GM12801 (cell line): ENCODE data around the gene NUP54.

Source experiments
- TF ChIP-seq, protein P1 (sequence below): IDR thresholded peaks from one replicate; pipeline ENCODE4 v1.5.1; 2011; ENCODE audit warnings: control low read depth; ENCODE audit not compliant: insufficient read length; ENCODE audit errors: extremely low read depth

NUP54 gene

DNA sequence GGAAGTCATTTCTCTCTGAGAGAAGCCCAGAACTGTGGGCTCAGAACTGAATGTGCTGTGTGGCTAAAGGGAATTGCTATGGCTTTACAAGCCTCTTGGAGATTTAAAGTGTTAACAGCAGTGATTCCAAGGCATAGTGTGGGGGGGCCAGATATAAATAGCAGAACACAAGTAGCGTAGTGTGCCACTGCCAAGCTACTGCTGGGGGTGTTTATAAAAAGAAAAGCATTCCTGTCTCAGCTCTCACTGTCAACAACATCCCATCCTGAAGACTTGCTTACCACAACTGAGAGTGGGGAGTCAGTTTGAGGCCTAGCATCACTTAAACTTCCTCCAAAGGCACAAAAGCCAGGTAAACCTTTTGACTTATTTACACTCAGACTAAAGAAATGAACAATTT lies 73.7 kb downstream of the NUP54 start, which contains the start of gene ART3:
Gene ART3, plus strand, starts transcription at position 242 of the 400 bp plus-strand sequence. CDS start 1,181 bp downstream, outside the sequence.
- TF ChIP-seq, protein P1, sequence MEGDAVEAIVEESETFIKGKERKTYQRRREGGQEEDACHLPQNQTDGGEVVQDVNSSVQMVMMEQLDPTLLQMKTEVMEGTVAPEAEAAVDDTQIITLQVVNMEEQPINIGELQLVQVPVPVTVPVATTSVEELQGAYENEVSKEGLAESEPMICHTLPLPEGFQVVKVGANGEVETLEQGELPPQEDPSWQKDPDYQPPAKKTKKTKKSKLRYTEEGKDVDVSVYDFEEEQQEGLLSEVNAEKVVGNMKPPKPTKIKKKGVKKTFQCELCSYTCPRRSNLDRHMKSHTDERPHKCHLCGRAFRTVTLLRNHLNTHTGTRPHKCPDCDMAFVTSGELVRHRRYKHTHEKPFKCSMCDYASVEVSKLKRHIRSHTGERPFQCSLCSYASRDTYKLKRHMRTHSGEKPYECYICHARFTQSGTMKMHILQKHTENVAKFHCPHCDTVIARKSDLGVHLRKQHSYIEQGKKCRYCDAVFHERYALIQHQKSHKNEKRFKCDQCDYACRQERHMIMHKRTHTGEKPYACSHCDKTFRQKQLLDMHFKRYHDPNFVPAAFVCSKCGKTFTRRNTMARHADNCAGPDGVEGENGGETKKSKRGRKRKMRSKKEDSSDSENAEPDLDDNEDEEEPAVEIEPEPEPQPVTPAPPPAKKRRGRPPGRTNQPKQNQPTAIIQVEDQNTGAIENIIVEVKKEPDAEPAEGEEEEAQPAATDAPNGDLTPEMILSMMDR = no peak

DNA sequence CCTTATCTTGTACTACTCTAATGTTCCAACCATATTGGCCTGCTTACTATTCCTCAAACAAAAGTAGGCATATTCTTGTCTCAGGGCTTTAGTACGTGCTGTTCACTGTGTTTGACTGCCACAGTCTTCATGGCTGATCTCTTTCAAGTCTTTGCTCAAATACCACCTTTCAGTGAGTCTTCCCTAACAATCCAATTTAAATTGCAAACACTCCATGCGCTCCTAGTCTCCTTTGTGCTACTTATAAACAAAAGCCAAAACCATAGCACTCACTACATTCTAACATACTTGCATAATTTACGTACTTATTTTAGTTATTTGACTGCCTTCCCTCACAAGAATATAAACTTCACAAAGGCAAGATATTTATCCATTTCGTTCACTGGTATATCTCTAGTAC lies 75.4 kb downstream of the NUP54 start:
- TF ChIP-seq, protein P1 = no peak

DNA sequence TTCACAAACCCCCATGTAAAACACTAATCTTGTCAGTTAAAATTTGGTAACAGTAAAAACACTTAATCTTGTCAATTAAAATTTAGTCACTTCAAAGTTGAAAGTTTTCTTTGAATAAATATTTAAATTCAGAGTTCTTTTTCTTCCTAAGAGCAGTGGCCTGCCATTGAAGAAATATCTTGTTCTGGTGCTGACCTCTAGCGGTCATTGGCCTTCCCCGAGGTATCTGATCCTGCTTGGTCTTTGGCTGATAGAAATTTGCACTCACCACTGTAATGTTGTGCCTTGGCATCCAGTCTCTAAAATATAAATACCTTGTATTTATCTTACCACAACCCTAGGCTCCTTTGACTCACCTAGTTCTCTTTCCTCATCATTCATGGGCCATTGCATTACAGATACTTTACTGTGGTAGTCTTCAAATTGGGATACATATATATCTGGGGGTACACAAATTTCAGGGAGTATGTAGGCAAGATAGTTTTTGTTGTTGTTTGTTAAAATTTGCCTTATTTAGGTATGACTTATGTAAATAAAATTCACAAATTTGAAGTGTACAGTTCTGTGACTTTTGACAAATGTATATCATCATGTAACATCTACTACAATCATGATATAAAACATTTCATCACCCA lies 80.4 kb downstream of the NUP54 start:
- TF ChIP-seq, protein P1 = peak; percentile 11

DNA sequence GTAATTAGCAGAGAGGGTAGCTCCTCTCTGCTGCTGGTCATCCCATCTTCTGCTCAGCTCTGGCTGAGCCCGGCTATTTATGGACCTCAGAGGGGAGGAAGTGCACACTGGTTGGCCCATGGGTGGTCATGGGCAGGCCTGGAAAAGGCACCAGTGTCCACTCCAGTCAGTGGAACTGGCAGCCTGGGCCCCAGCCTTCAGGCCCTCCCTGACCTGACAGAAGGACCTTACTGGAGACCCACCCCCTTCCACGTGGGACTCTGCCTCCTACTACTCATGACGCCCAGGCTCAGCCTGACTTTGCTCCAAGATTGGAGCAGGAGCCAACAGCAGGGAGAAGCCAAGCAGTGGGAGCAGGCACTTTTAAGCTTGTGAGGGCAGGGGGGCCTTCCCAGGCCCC lies 81.7 kb downstream of the NUP54 start:
- TF ChIP-seq, protein P1 = no peak
